ENCODE results near the gene KIF22.

DNA sequence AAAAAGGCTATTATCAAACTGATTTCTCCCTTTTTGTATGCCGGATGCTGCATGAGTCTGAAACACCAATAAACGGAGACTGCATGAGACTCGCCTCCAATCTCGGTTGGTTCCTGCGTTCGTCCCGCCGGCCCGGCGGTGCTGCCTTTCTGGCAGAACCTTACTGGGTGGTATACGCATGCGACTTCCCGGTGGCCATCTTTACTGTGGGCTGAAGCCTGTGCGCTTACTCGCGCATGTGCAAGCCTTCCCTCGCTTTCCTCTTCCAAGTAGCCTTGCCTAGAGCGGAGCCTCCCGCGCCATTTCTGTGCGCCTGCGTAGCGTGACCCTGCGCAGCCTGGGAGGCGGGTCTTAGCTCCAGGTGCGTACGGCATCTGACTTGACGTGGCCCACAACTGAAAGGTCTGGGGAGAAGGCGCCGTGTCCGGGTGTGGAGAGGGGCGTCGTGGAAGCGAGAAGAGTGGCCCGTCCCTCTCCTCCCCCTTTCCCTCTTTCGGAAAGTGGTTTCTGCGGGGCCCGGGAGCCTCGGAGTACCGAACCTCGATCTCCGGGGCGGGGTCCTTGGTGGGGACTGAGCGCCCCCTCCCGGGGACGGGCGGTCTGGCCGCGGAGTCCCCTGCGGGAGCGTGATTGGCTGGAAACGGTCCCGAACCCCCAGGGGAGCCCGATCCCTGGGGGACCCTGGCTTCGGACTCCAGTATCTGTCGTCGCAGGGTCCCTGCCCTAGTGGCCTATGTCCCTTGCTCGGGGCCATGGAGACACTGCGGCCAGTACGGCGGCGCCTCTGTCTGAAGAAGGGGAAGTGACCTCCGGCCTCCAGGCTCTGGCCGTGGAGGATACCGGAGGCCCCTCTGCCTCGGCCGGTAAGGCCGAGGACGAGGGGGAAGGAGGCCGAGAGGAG, 25.5 kb downstream of the KIF22 start, which contains the start of gene PAGR1:
- no peak for TF ChIP-seq GATA3 (IDR thresholded peaks at IDR 0.05; ENCODE audit: low read depth, low read length)
- no peak for TF ChIP-seq GATA2 (IDR thresholded peaks at IDR 0.05; ENCODE audit: low read depth, low read length)

All from SH-SY5Y (cell line).